ENCODE measurements around the gene CIROP. TPM values are rescaled to one million over a fixed set of nuclear protein-coding genes. Genes with fewer than 3 reads are reported as not detected.

The CIROP gene
- total and polyA plus RNA-seq, 2 donors (not counting 1 experiment from before 2014, with no cell fraction given) = 0.09 to 0.17 TPM

DNA sequence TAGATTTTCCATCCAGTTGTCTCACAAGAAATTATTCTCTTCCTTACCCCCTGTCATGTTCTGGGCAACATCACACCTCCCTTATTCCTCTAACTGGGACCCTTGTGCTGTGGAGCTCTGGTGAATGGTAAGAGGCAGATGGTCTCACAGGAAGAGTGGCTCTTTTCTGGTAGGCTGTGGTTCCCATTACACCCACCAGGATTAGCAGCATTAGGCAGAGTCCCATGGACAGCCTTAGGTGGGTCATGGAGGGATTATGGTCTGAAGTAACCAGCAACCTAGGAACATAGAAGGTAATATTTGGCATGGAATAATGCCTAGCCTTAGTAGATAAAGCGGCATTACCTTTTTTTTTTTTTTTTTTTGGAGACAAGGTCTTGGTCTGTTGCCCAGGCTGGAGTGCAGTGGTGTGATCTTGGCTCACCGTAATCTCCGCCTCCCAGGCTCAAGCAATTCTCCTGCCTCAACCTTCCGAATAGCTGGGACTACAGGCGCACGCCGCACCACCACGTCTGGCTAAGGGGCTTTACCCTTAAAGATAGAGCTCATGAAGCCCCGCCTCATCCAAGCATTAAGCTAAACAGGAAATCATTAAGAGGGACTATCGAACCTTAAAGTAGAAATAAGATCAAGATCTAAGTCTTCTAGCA lies 5.5 kb downstream of the CIROP start:
- H3K36me3 ChIP-seq (ENCODE audit: control insufficient read depth, insufficient read depth, low read length) = peaks cover 5% of the 10 kb centered on the region
- H2AFZ ChIP-seq (ENCODE audit: low read length) = no peak overlapping the region
- H3K27ac ChIP-seq (ENCODE audit: insufficient read depth, low read length) = no peak overlapping the region
- no peaks in the 10 kb centered on the region for H3K9me3 ChIP-seq (ENCODE audit: control insufficient read depth, insufficient read depth, low read depth, low read length)
- H4K20me1 ChIP-seq (ENCODE audit: control insufficient read depth, extremely low read depth, insufficient read depth, low read length) = no peaks in the 10 kb centered on the region
- peaks cover 33% of the 10 kb centered on the region for H3K79me2 ChIP-seq (ENCODE audit: control insufficient read depth, insufficient read depth, low read length)
- no peak for TF ChIP-seq CTCF (conservative IDR thresholded peaks at IDR 0.05 in 1 of 2, IDR thresholded peaks at IDR 0.05 in 1 of 2; ENCODE audit: low read depth in 1 of 2, low read length in 2 of 2)
- TF ChIP-seq EZH2 (IDR thresholded peaks at IDR 0.05; ENCODE audit: low read length, missing control alignments) = no peak
- no peak overlapping the region for H3K4me2 ChIP-seq (ENCODE audit: extremely low read depth, insufficient read depth, low read length)
- H3K4me1 ChIP-seq (ENCODE audit: control insufficient read depth, extremely low read depth, insufficient read depth, low read length) = no peaks in the 10 kb centered on the region
- H3K9ac ChIP-seq (ENCODE audit: insufficient read depth, low read length) = no peak overlapping the region
- H3K4me3 ChIP-seq (replicated peaks in 1 of 4; ENCODE audit: control extremely low read depth in 1 of 4, insufficient read depth in 1 of 4, low read depth in 3 of 4, low read length in 4 of 4) = no peak overlapping the region
- no peaks in the 10 kb centered on the region for H3K27me3 ChIP-seq (ENCODE audit: control insufficient read depth, insufficient read depth, low read length)
- DNase-seq (ENCODE audit: low read depth in 2 of 2) = no peak

GRCh38 chr14:23097786-23098185 lies 7.0 kb downstream of the CIROP start:
- H4K20me1 ChIP-seq (ENCODE audit: control insufficient read depth, extremely low read depth, insufficient read depth, low read length) = no peaks in the 10 kb centered on the region
- H3K4me2 ChIP-seq (ENCODE audit: extremely low read depth, insufficient read depth, low read length) = peak overlapping the region; percentile 27
- peaks cover 5% of the 10 kb centered on the region for H3K36me3 ChIP-seq (ENCODE audit: control insufficient read depth, insufficient read depth, low read length)
- DNase-seq (ENCODE audit: low read depth in 2 of 2) = no peak
- no peak for TF ChIP-seq CTCF (conservative IDR thresholded peaks at IDR 0.05 in 1 of 2, IDR thresholded peaks at IDR 0.05 in 1 of 2; ENCODE audit: low read depth in 1 of 2, low read length in 2 of 2)
- no peak overlapping the region for H3K9ac ChIP-seq (ENCODE audit: insufficient read depth, low read length)
- no peak overlapping the region for H3K27ac ChIP-seq (ENCODE audit: insufficient read depth, low read length)
- H3K4me3 ChIP-seq (replicated peaks in 1 of 4; ENCODE audit: control extremely low read depth in 1 of 4, insufficient read depth in 1 of 4, low read depth in 3 of 4, low read length in 4 of 4) = peak overlapping the region in 1 of 4 experiments; percentile 86
- no peak overlapping the region for H2AFZ ChIP-seq (ENCODE audit: low read length)
- H3K4me1 ChIP-seq (ENCODE audit: control insufficient read depth, extremely low read depth, insufficient read depth, low read length) = no peaks in the 10 kb centered on the region
- no peaks in the 10 kb centered on the region for H3K9me3 ChIP-seq (ENCODE audit: control insufficient read depth, insufficient read depth, low read depth, low read length)
- H3K27me3 ChIP-seq (ENCODE audit: control insufficient read depth, insufficient read depth, low read length) = no peaks in the 10 kb centered on the region
- H3K79me2 ChIP-seq (ENCODE audit: control insufficient read depth, insufficient read depth, low read length) = peaks cover 48% of the 10 kb centered on the region

GRCh38 chr14:23095196-23096108 lies 9.3 kb downstream of the CIROP start, which contains the start of gene C14orf119:
C14orf119 (plus strand) TSS chr14:23095505; CDS start chr14:23097659, 2,154 bp downstream.
- Histone ChIP-seq H3K36me3 (ENCODE audit: control insufficient read depth, insufficient read depth, low read length) (peaks cover 6% of the 10 kb centered on the region), H3K4me1 (ENCODE audit: control insufficient read depth, extremely low read depth, insufficient read depth, low read length) (no peaks in the 10 kb centered on the region), H3K9me3 (ENCODE audit: control insufficient read depth, insufficient read depth, low read depth, low read length) (no peaks in the 10 kb centered on the region), H3K79me2 (ENCODE audit: control insufficient read depth, insufficient read depth, low read length) (peaks cover 67% of the 10 kb centered on the region), H3K4me3 (replicated peaks in 1 of 4; ENCODE audit: control extremely low read depth in 1 of 4, insufficient read depth in 1 of 4, low read depth in 3 of 4, low read length in 4 of 4) (peak within 1 kb of the TSS; percentile 79 to 93 (median 87)), H3K27ac (ENCODE audit: insufficient read depth, low read length) (peak within 1 kb of the TSS; percentile 98), H3K27me3 (ENCODE audit: control insufficient read depth, insufficient read depth, low read length) (no peaks in the 10 kb centered on the region), H3K4me2 (ENCODE audit: extremely low read depth, insufficient read depth, low read length) (peak within 1 kb of the TSS; percentile 92), H4K20me1 (ENCODE audit: control insufficient read depth, extremely low read depth, insufficient read depth, low read length) (no peaks in the 10 kb centered on the region), H2AFZ (ENCODE audit: low read length) (peak within 1 kb of the TSS; percentile 83), H3K9ac (ENCODE audit: insufficient read depth, low read length) (peak within 1 kb of the TSS; percentile 99)
- TF ChIP-seq EZH2 (IDR thresholded peaks at IDR 0.05; ENCODE audit: low read length, missing control alignments) (no peak), CTCF (conservative IDR thresholded peaks at IDR 0.05 in 1 of 2, IDR thresholded peaks at IDR 0.05 in 1 of 2; ENCODE audit: low read depth in 1 of 2, low read length in 2 of 2) (no peak)
- peak; percentile 98 to 100 for DNase-seq (ENCODE audit: low read depth in 2 of 2)

All from fibroblast of lung (primary cell).